HEK293 (cell line): ENCODE data around the gene ZNF425.

Source experiments
- CTCF ChIA-PET: fragments of 350-600 bp; formaldehyde crosslinking; extraction: SDS; loops from one replicate; lab custom pipeline; 2021; ENCODE audit warnings: antibody characterized with exemption; lab: Yijun Ruan, JAX
- POLR2A ChIA-PET: fragments of 300-600 bp; formaldehyde crosslinking; extraction: SDS; loops from one replicate; lab custom pipeline; 2020; ENCODE audit warnings: antibody characterized with exemption, inconsistent platforms; lab: Yijun Ruan, JAX
- H3K27ac ChIP-seq: fragments of 200-500 bp; sonication (Bioruptor generic); 2 replicates; pipeline ENCODE4 v1.5.1; 2014; ENCODE audit warnings: low read depth, low read length, control low read depth, inconsistent platforms; ENCODE audit errors: extremely low read depth
- H3K36me3 ChIP-seq, 2 experiments: fragments of 200-500 bp in 1 of 2; sonication (Bioruptor generic) in 1 of 2; 1 replicate in 1 of 2; 2 replicates in 1 of 2; pipeline ENCODE4 v1.5.1; 2014 to 2017; ENCODE audit warnings: inconsistent platforms in 2 of 2, low read length in 2 of 2; ENCODE audit not compliant: control insufficient read depth in 2 of 2, insufficient read depth in 1 of 2
- H3K4me1 ChIP-seq: fragments of 200-500 bp; sonication (Bioruptor generic); 2 replicates; pipeline ENCODE4 v1.5.1; 2014; ENCODE audit warnings: mild to moderate bottlenecking, low read length, inconsistent platforms; ENCODE audit not compliant: control insufficient read depth, insufficient read depth
- H3K4me3 ChIP-seq: 2 replicates; pipeline ENCODE4 v1.5.1; 2011; ENCODE audit warnings: low read depth, mild to moderate bottlenecking, control low read depth, low read length, moderate library complexity
- H3K9me3 ChIP-seq: fragments of 200-500 bp; sonication (Bioruptor generic); 2 replicates; pipeline ENCODE4 v1.5.1; 2014; ENCODE audit warnings: low read depth, low read length, inconsistent platforms; ENCODE audit not compliant: control insufficient read depth, insufficient read depth
- CTCF ChIP-seq: fragments of 450-650 bp; formaldehyde crosslinking; IDR thresholded peaks from 2 replicates; pipeline ENCODE4 v1.5.1; 2016; ENCODE audit warnings: missing biosample characterization, missing genetic modification characterization
- INSM2 ChIP-seq: fragments of 450-650 bp; formaldehyde crosslinking; IDR thresholded peaks from 2 replicates; pipeline ENCODE4 v1.5.1; 2016; ENCODE audit warnings: missing biosample characterization, missing genetic modification characterization
- MZF1 ChIP-seq: fragments of 450-650 bp; formaldehyde crosslinking; IDR thresholded peaks from 2 replicates; pipeline ENCODE4 v1.5.1; 2017; ENCODE audit warnings: missing biosample characterization, missing genetic modification characterization, borderline replicate concordance
- PATZ1 ChIP-seq: fragments of 450-650 bp; formaldehyde crosslinking; IDR thresholded peaks from 2 replicates; pipeline ENCODE4 v1.5.1; 2016; ENCODE audit warnings: missing biosample characterization, missing genetic modification characterization
- YY1 ChIP-seq: fragments of 450-650 bp; formaldehyde crosslinking; IDR thresholded peaks from 2 replicates; pipeline ENCODE4 v1.5.1; 2018; ENCODE audit warnings: missing biosample characterization, missing genetic modification characterization
- ZBTB26 ChIP-seq: fragments of 450-650 bp; formaldehyde crosslinking; optimal IDR thresholded peaks from 2 replicates; pipeline ENCODE3; 2016; ENCODE audit warnings: missing biosample characterization, mild to moderate bottlenecking, missing genetic modification characterization
- ZNF18 ChIP-seq: fragments of 450-650 bp; formaldehyde crosslinking; IDR thresholded peaks from 2 replicates; pipeline ENCODE4 v1.5.1; 2016; ENCODE audit warnings: missing biosample characterization, missing genetic modification characterization
- ZNF24 ChIP-seq: fragments of 450-650 bp; formaldehyde crosslinking; IDR thresholded peaks from 2 replicates; pipeline ENCODE4 v1.5.1; 2016; ENCODE audit warnings: missing biosample characterization, missing genetic modification characterization
- ZNF274 ChIP-seq, 2 experiments: fragments of 200-500 bp in 1 of 2; fragments of 450-650 bp in 1 of 2; sonication (Bioruptor generic) in 1 of 2; formaldehyde crosslinking in 1 of 2; IDR thresholded peaks; 2 replicates each; pipeline versions ENCODE4 v1.5.1 to v1.6.1; 2014 to 2016; ENCODE audit warnings: borderline replicate concordance in 1 of 2, inconsistent platforms in 1 of 2, low read length in 1 of 2, missing biosample characterization in 1 of 2, missing genetic modification characterization in 1 of 2
- ZNF280D ChIP-seq: fragments of 450-650 bp; formaldehyde crosslinking; IDR thresholded peaks from 2 replicates; pipeline ENCODE4 v1.5.1; 2016; ENCODE audit warnings: missing biosample characterization, missing genetic modification characterization
- ZNF362 ChIP-seq: fragments of 450-650 bp; formaldehyde crosslinking; IDR thresholded peaks from 2 replicates; pipeline ENCODE4 v1.5.1; 2016; ENCODE audit warnings: missing biosample characterization, missing genetic modification characterization
- ZNF488 ChIP-seq: fragments of 450-650 bp; formaldehyde crosslinking; IDR thresholded peaks from 2 replicates; pipeline ENCODE4 v1.5.1; 2016; ENCODE audit warnings: missing biosample characterization, missing genetic modification characterization
- ZNF571 ChIP-seq: fragments of 450-650 bp; formaldehyde crosslinking; IDR thresholded peaks from 2 replicates; pipeline ENCODE4 v1.5.0; 2017; ENCODE audit warnings: missing biosample characterization, missing genetic modification characterization
- ZNF76 ChIP-seq: fragments of 450-650 bp; formaldehyde crosslinking; IDR thresholded peaks from 2 replicates; pipeline ENCODE4; 2016; ENCODE audit warnings: low read depth, missing biosample characterization, missing genetic modification characterization, borderline replicate concordance
- ZNF768 ChIP-seq: fragments of 450-650 bp; formaldehyde crosslinking; IDR thresholded peaks from 2 replicates; pipeline ENCODE4 v1.5.1; 2018; ENCODE audit warnings: missing biosample characterization, mild to moderate bottlenecking, missing genetic modification characterization

Gene ZNF425

GRCh38 chr7:149156898-149157297 lies 30.8 kb upstream of the ZNF425 start (continued):
- TF ChIP-seq INSM2, result no peak
- TF ChIP-seq MZF1, result no peak
- no peak for TF ChIP-seq PATZ1 (tag by site-specific recombination)
- no peak for TF ChIP-seq ZNF362
- no peak for TF ChIP-seq ZNF571
- no peak for TF ChIP-seq ZNF274 (IDR thresholded peaks at IDR 0.05; ENCODE audit: low read length)
- no peak for TF ChIP-seq ZNF274 (tag by site-specific recombination; IDR thresholded peaks at IDR 0.05; ENCODE audit: borderline replicate concordance)
- no peak for TF ChIP-seq ZNF488 (tag by site-specific recombination)
- TF ChIP-seq ZNF76, result no peak

- Histone ChIP-seq H3K4me1 (no peaks in the 10 kb centered on the region), H3K36me3 (peaks cover 23 to 69% of the 10 kb centered on the region in 2 experiments), H3K9me3 (no peaks in the 10 kb centered on the region), H3K4me3 (no peak overlapping the region), H3K27ac (no peak overlapping the region)
- ChIA-PET CTCF (no interaction called here), POLR2A (no interaction called here)
- TF ChIP-seq ZBTB26 (tag by site-specific recombination), result no peak
- TF ChIP-seq ZNF24 (tag by site-specific recombination), result no peak
- no peak for TF ChIP-seq ZNF280D (tag by site-specific recombination)
Measured at GRCh38 chr7:149154056-149154455, 27.9 kb upstream of the ZNF425 start.

- no peak overlapping the region for H3K27ac ChIP-seq
- POLR2A ChIA-PET, result interaction anchor here (0.5 to 1.0 kb wide), 2 partner anchors 9 to 32 kb away, joined by 3 to 8 read pairs; no protein-coding TSS in a partner anchor
- H3K4me3 ChIP-seq, result no peak overlapping the region
- CTCF ChIA-PET, result interaction anchor here (0.6 kb wide), 1 partner anchor 335 kb away, joined by 6 read pairs; no protein-coding TSS in a partner anchor
- H3K9me3 ChIP-seq, result no peaks in the 10 kb centered on the region
- peaks cover 23 to 62% of the 10 kb centered on the region in 2 experiments for H3K36me3 ChIP-seq
- no peaks in the 10 kb centered on the region for H3K4me1 ChIP-seq
- no peak for TF ChIP-seq CTCF (tag by site-specific recombination)
- TF ChIP-seq ZNF768 (tag by site-specific recombination), result no peak
- no peak for TF ChIP-seq YY1
- TF ChIP-seq ZNF18, result no peak
- TF ChIP-seq ZNF362, result no peak
- TF ChIP-seq ZBTB26 (tag by site-specific recombination), result no peak
Measured at GRCh38 chr7:149153346-149153745, 27.2 kb upstream of the ZNF425 start.
